Inflammatory macrophage treated with lipopolysaccharide for 4 hours (primary cell): ENCODE results near the gene ELF5.

ENCODE experiments used
- DNase-seq: peaks from one replicate; pipeline ENCODE4 v3.0.0-alpha.2; 2020

The ELF5 gene

GRCh38 chr11:34513682-34514449 is at the start of gene ELF5:
ELF5 (minus strand) TSS chr11:34513794; CDS start chr11:34505749, 8,045 bp downstream.
- DNase-seq = no peak

- peak; percentile 41 for DNase-seq
These were observed 49.4 kb upstream of the ELF5 start for GRCh38 chr11:34562976-34563375.

- no peak for DNase-seq
These were observed 46.9 kb upstream of the ELF5 start for GRCh38 chr11:34560511-34560910.

GRCh38 chr11:34558673-34559072 is 45.1 kb upstream of the ELF5 start:
- DNase-seq = no peak

- DNase-seq = no peak
These were observed 44.6 kb upstream of the ELF5 start for GRCh38 chr11:34558211-34558610.

- DNase-seq = peak; percentile 86
These were observed 38.7 kb upstream of the ELF5 start for GRCh38 chr11:34552270-34552669.

- no peak for DNase-seq
These were observed 35.7 kb upstream of the ELF5 start for GRCh38 chr11:34549271-34549670.

GRCh38 chr11:34548278-34548677 is 34.7 kb upstream of the ELF5 start:
- DNase-seq = no peak

- no peak for DNase-seq
These were observed 33.1 kb upstream of the ELF5 start for GRCh38 chr11:34546511-34547209.

- no peak for DNase-seq
These were observed 28.5 kb upstream of the ELF5 start for GRCh38 chr11:34542089-34542488.

GRCh38 chr11:34540870-34541269 is 27.3 kb upstream of the ELF5 start:
- DNase-seq = peak; percentile 32

GRCh38 chr11:34537636-34538035 is 24.0 kb upstream of the ELF5 start:
- DNase-seq = no peak

GRCh38 chr11:34536056-34536455 is 22.5 kb upstream of the ELF5 start:
- DNase-seq = no peak

GRCh38 chr11:34534826-34535225 is 21.2 kb upstream of the ELF5 start:
- no peak for DNase-seq

- DNase-seq = no peak
These were observed 18.1 kb upstream of the ELF5 start for GRCh38 chr11:34531663-34532062.

- DNase-seq = no peak
These were observed 17.1 kb upstream of the ELF5 start for GRCh38 chr11:34530545-34531234.

- DNase-seq = no peak
These were observed 16.0 kb upstream of the ELF5 start for GRCh38 chr11:34529643-34530042.

GRCh38 chr11:34528072-34528471 is 14.5 kb upstream of the ELF5 start:
- no peak for DNase-seq

GRCh38 chr11:34525888-34526657 is 12.5 kb upstream of the ELF5 start:
- DNase-seq = peak; percentile 18

- DNase-seq = no peak
These were observed 11.5 kb upstream of the ELF5 start for GRCh38 chr11:34525098-34525497.

- DNase-seq = no peak
These were observed 11.1 kb upstream of the ELF5 start for GRCh38 chr11:34524696-34525095.

GRCh38 chr11:34523053-34523452 is 9.5 kb upstream of the ELF5 start:
- DNase-seq = no peak

GRCh38 chr11:34522188-34522587 is 8.6 kb upstream of the ELF5 start:
- DNase-seq = no peak
